ENCODE measurements around the gene CD2BP2.

The CD2BP2 gene

GRCh38 chr16:30359871-30360170 lies 4.7 kb upstream of the CD2BP2 start:
- TF ChIP-seq PPARA (CRISPR knock-in tag; IDR thresholded peaks at IDR 0.05; ENCODE audit: borderline replicate concordance) (no peak), ZFP3 (CRISPR knock-in tag; IDR thresholded peaks at IDR 0.05) (no peak), TSHZ2 (CRISPR knock-in tag; IDR thresholded peaks at IDR 0.05) (no peak), CSRNP3 (CRISPR knock-in tag; IDR thresholded peaks at IDR 0.05) (no peak), RARB (CRISPR knock-in tag; IDR thresholded peaks at IDR 0.05) (no peak), ZFP30 (CRISPR knock-in tag; IDR thresholded peaks at IDR 0.05) (no peak), ZC3H10 (CRISPR knock-in tag; IDR thresholded peaks at IDR 0.05) (no peak), ZNF8 (CRISPR knock-in tag; IDR thresholded peaks at IDR 0.05) (no peak), GLIS3 (CRISPR knock-in tag; IDR thresholded peaks at IDR 0.05) (no peak), SNAI2 (CRISPR knock-in tag; IDR thresholded peaks at IDR 0.05) (no peak), CSDC2 (CRISPR knock-in tag; IDR thresholded peaks at IDR 0.05) (no peak), ZNF70 (CRISPR knock-in tag; IDR thresholded peaks at IDR 0.05) (no peak), TCF4 (CRISPR knock-in tag; IDR thresholded peaks at IDR 0.05; ENCODE audit: borderline replicate concordance) (no peak), TOX (CRISPR knock-in tag; IDR thresholded peaks at IDR 0.05; ENCODE audit: borderline replicate concordance) (no peak), BACH2 (CRISPR knock-in tag; IDR thresholded peaks at IDR 0.05; ENCODE audit: borderline replicate concordance) (no peak), PATZ1 (CRISPR knock-in tag; IDR thresholded peaks at IDR 0.05; ENCODE audit: borderline replicate concordance) (no peak), ARNTL (CRISPR knock-in tag; IDR thresholded peaks at IDR 0.05; ENCODE audit: borderline replicate concordance, low read depth) (no peak), POU6F1 (CRISPR knock-in tag; IDR thresholded peaks at IDR 0.05; ENCODE audit: borderline replicate concordance, low read depth) (no peak), ESRRG (CRISPR knock-in tag; IDR thresholded peaks at IDR 0.05) (no peak), ZNF565 (CRISPR knock-in tag; conservative IDR thresholded peaks at IDR 0.05; ENCODE audit: low read depth) (no peak)
- no peak for ATAC-seq

GRCh38 chr16:30358990-30359870 lies 4.1 kb upstream of the CD2BP2 start:
- TF ChIP-seq PATZ1 (CRISPR knock-in tag; IDR thresholded peaks at IDR 0.05; ENCODE audit: borderline replicate concordance) (no peak), ARNTL (CRISPR knock-in tag; IDR thresholded peaks at IDR 0.05; ENCODE audit: borderline replicate concordance, low read depth) (no peak), TCF4 (CRISPR knock-in tag; IDR thresholded peaks at IDR 0.05; ENCODE audit: borderline replicate concordance) (no peak)
- no peak for ATAC-seq

GRCh38 chr16:30358577-30358936 lies 3.4 kb upstream of the CD2BP2 start:
- TF ChIP-seq ZC3H10 (CRISPR knock-in tag; IDR thresholded peaks at IDR 0.05) (no peak), ZNF8 (CRISPR knock-in tag; IDR thresholded peaks at IDR 0.05) (no peak), GLIS3 (CRISPR knock-in tag; IDR thresholded peaks at IDR 0.05) (no peak), RARB (CRISPR knock-in tag; IDR thresholded peaks at IDR 0.05) (no peak), BACH2 (CRISPR knock-in tag; IDR thresholded peaks at IDR 0.05; ENCODE audit: borderline replicate concordance) (no peak), OSR1 (CRISPR knock-in tag; IDR thresholded peaks at IDR 0.05) (no peak), ZFP3 (CRISPR knock-in tag; IDR thresholded peaks at IDR 0.05) (no peak), PPARA (CRISPR knock-in tag; IDR thresholded peaks at IDR 0.05; ENCODE audit: borderline replicate concordance) (no peak), ZFP30 (CRISPR knock-in tag; IDR thresholded peaks at IDR 0.05) (no peak), SNAI2 (CRISPR knock-in tag; IDR thresholded peaks at IDR 0.05) (no peak), TOX (CRISPR knock-in tag; IDR thresholded peaks at IDR 0.05; ENCODE audit: borderline replicate concordance) (no peak)
- no peak for ATAC-seq
